ENCODE data around the gene NAA10. TPM values are rescaled to one million over a fixed set of nuclear protein-coding genes. Genes with fewer than 3 reads are reported as not detected.

Gene NAA10
- total and polyA plus RNA-seq, 2 of the 13 experiments (the other 11 are each of a cell fraction or from before 2014, with no cell fraction given), result 49.2 to 51.7 TPM

- TF ChIP-seq ZNF142 (CRISPR knock-in tag; IDR thresholded peaks at IDR 0.05) (no peak), CSRNP1 (CRISPR knock-in tag; IDR thresholded peaks at IDR 0.05) (no peak), ZNF333 (CRISPR knock-in tag; IDR thresholded peaks at IDR 0.05; ENCODE audit: borderline replicate concordance) (no peak), ZSCAN20 (CRISPR knock-in tag; IDR thresholded peaks at IDR 0.05; ENCODE audit: borderline replicate concordance) (no peak), ZNF337 (CRISPR knock-in tag; IDR thresholded peaks at IDR 0.05; ENCODE audit: borderline replicate concordance, low read depth) (no peak), TARDBP (CRISPR knock-in tag; IDR thresholded peaks at IDR 0.05) (no peak), ATF7-NPFF (CRISPR knock-in tag; IDR thresholded peaks at IDR 0.05; ENCODE audit: low read depth) (no peak), ZNF619 (CRISPR knock-in tag; IDR thresholded peaks at IDR 0.05) (no peak), RXRB (CRISPR knock-in tag; IDR thresholded peaks at IDR 0.05; ENCODE audit: borderline replicate concordance) (no peak), ZKSCAN5 (CRISPR knock-in tag; IDR thresholded peaks at IDR 0.05) (no peak), RBFOX2 (IDR thresholded peaks at IDR 0.05; ENCODE audit: low read depth, low read length) (peak; percentile 89), RFX5 (IDR thresholded peaks at IDR 0.05; ENCODE audit: low read depth, low read length) (peak; percentile 59; the same call in 1 of the 2 replicates), RARA (CRISPR knock-in tag; IDR thresholded peaks at IDR 0.05) (no peak), ZNF720 (CRISPR knock-in tag; IDR thresholded peaks at IDR 0.05) (no peak), SMYD3 (CRISPR knock-in tag; IDR thresholded peaks at IDR 0.05) (no peak), EHMT2 (IDR thresholded peaks at IDR 0.05; ENCODE audit: borderline replicate concordance, low read depth, low read length) (no peak), KDM6A (CRISPR knock-in tag; IDR thresholded peaks at IDR 0.05; ENCODE audit: low read depth) (no peak), IRX3 (CRISPR knock-in tag; IDR thresholded peaks at IDR 0.05; ENCODE audit: borderline replicate concordance, low read depth) (no peak), ZFX (CRISPR knock-in tag; IDR thresholded peaks at IDR 0.05; ENCODE audit: low read depth) (peak; percentile 64; the same call in 1 of the 2 replicates), PAWR (CRISPR knock-in tag; IDR thresholded peaks at IDR 0.05; ENCODE audit: borderline replicate concordance) (no peak)
Measured at GRCh38 chrX:153971450-153972367, 36.9 kb upstream of the NAA10 start, which contains the start of gene HCFC1 (continued).
